HEK293T (cell line): Measurements from ENCODE around the gene GPR39.

Experiments
- CTCF ChIA-PET: fragments of 350-600 bp; formaldehyde crosslinking; extraction: SDS; loops from one replicate; lab custom pipeline; 2021; ENCODE audit warnings: antibody characterized with exemption, inconsistent platforms; lab: Yijun Ruan, JAX
- POLR2A ChIA-PET: fragments of 350-600 bp; formaldehyde crosslinking; extraction: SDS; loops from one replicate; lab custom pipeline; 2020; ENCODE audit warnings: antibody characterized with exemption, inconsistent platforms; lab: Yijun Ruan, JAX
- DNase-seq: peaks from one replicate; pipeline ENCODE4 v3.0.0; 2012; ENCODE audit warnings: mixed read lengths; ENCODE audit errors: extremely low spot score
- ARNT ChIP-seq: fragments of 450-650 bp; IDR thresholded peaks from 2 replicates; pipeline ENCODE4 v1.6.1; 2017; ENCODE audit warnings: mild to moderate bottlenecking
- BHLHE40 ChIP-seq: fragments of 450-650 bp; IDR thresholded peaks from 2 replicates; pipeline ENCODE4 v1.6.1; 2016; ENCODE audit warnings: mild to moderate bottlenecking, moderate library complexity, borderline replicate concordance
- CTBP1 ChIP-seq: fragments of 450-650 bp; IDR thresholded peaks from 2 replicates; pipeline ENCODE4 v1.6.1; 2016; ENCODE audit warnings: borderline replicate concordance
- ELF4 ChIP-seq: fragments of 450-650 bp; IDR thresholded peaks from 2 replicates; pipeline ENCODE4 v1.6.1; 2017; ENCODE audit warnings: antibody characterized with exemption
- FOXA1 ChIP-seq: fragments of 450-650 bp; IDR thresholded peaks from 2 replicates; pipeline ENCODE4 v1.6.1; 2016; ENCODE audit warnings: mild to moderate bottlenecking
- FOXK2 ChIP-seq: fragments of 450-650 bp; IDR thresholded peaks from 2 replicates; pipeline ENCODE4 v1.6.1; 2016; ENCODE audit warnings: mild to moderate bottlenecking
- FOXM1 ChIP-seq: fragments of 450-650 bp; IDR thresholded peaks from 2 replicates; pipeline ENCODE4 v1.6.1; 2017; ENCODE audit warnings: mild to moderate bottlenecking, borderline replicate concordance
- HDGF ChIP-seq: fragments of 450-650 bp; IDR thresholded peaks from 2 replicates; pipeline ENCODE4 v1.6.1; 2017; ENCODE audit warnings: antibody characterized with exemption, borderline replicate concordance
- L3MBTL2 ChIP-seq: fragments of 450-650 bp; conservative IDR thresholded peaks from 2 replicates; pipeline ENCODE4 v1.6.1; 2016; ENCODE audit warnings: mild to moderate bottlenecking
- LEF1 ChIP-seq: fragments of 450-650 bp; IDR thresholded peaks from 2 replicates; pipeline ENCODE4 v1.6.1; 2017; ENCODE audit warnings: mild to moderate bottlenecking, borderline replicate concordance
- NFRKB ChIP-seq: fragments of 450-650 bp; IDR thresholded peaks from 2 replicates; pipeline ENCODE4 v1.6.1; 2016; ENCODE audit warnings: mild to moderate bottlenecking, moderate library complexity
- SP1 ChIP-seq: fragments of 450-650 bp; IDR thresholded peaks from 2 replicates; pipeline ENCODE4 v1.6.1; 2017
- SUZ12 ChIP-seq: fragments of 450-650 bp; IDR thresholded peaks from 2 replicates; pipeline ENCODE4 v1.6.1; 2016; ENCODE audit warnings: mild to moderate bottlenecking
- TARDBP ChIP-seq: fragments of 450-650 bp; IDR thresholded peaks from 2 replicates; pipeline ENCODE4 v1.6.1; 2016
- ZNF384 ChIP-seq: fragments of 450-650 bp; IDR thresholded peaks from 2 replicates; pipeline ENCODE4 v1.6.1; 2016
- TF ChIP-seq, protein P1 (sequence below): fragments of 450-650 bp; IDR thresholded peaks from 2 replicates; pipeline ENCODE4 v1.6.1; 2016

The GPR39 gene

DNA sequence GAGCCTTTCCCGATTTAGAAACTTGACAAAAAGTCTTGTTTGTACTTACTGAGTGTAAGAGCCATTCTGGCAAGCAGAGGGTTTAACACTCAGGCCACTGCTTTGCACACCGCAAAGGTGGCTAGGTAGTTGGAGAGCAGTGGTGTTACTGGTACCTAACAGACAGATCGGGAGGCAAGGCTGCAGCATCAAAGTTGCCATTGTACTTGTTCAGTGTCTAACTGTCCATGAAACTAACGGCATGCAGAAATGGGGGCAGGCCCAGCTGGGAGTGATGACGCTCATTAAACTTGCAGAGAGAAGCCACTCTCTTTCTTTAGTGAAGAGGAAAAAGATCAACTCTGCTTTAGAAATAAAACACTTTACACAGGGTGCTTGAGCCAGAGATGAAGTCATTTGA lies 10.1 kb downstream of the GPR39 start:
- TF ChIP-seq BHLHE40 (no peak), ARNT (no peak), FOXM1 (no peak), ZNF384 (no peak), L3MBTL2 (no peak), CTBP1 (no peak), SP1 (no peak), TARDBP (no peak), LEF1 (no peak), ELF4 (no peak), SUZ12 (no peak), HDGF (no peak)
- TF ChIP-seq, protein P1, sequence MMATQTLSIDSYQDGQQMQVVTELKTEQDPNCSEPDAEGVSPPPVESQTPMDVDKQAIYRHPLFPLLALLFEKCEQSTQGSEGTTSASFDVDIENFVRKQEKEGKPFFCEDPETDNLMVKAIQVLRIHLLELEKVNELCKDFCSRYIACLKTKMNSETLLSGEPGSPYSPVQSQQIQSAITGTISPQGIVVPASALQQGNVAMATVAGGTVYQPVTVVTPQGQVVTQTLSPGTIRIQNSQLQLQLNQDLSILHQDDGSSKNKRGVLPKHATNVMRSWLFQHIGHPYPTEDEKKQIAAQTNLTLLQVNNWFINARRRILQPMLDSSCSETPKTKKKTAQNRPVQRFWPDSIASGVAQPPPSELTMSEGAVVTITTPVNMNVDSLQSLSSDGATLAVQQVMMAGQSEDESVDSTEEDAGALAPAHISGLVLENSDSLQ = no peak
- POLR2A ChIA-PET = no interaction called here
- CTCF ChIA-PET = no interaction called here
- DNase-seq = no peak

DNA sequence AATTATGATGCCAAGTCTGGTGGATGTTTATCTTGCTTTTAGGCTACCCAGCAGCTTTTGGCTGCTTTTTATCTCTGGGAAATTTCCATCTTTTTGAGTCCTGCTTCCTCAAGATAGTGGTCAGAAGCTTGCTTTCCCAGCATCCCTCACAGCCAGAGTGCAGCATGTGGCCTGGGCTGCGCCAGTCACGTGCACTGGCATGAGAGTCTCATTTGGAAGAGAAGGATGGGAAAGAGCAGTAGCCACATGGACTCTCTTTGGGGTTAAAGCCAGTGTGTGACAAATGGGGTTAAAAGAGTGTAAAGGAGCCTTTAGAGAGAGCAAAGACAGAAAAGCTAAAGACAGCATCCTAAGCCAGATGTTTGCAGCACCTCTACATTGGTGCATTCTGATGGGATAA lies 12.7 kb downstream of the GPR39 start:
- ChIA-PET CTCF (no interaction called here), POLR2A (no interaction called here)
- DNase-seq = no peak
- TF ChIP-seq HDGF (no peak), ELF4 (no peak), SP1 (no peak), SUZ12 (no peak), LEF1 (no peak), ZNF384 (no peak), BHLHE40 (no peak), FOXM1 (no peak), CTBP1 (no peak), FOXA1 (no peak), TARDBP (no peak), L3MBTL2 (no peak), NFRKB (no peak), FOXK2 (no peak), ARNT (no peak)
- TF ChIP-seq, protein P1 = no peak

DNA sequence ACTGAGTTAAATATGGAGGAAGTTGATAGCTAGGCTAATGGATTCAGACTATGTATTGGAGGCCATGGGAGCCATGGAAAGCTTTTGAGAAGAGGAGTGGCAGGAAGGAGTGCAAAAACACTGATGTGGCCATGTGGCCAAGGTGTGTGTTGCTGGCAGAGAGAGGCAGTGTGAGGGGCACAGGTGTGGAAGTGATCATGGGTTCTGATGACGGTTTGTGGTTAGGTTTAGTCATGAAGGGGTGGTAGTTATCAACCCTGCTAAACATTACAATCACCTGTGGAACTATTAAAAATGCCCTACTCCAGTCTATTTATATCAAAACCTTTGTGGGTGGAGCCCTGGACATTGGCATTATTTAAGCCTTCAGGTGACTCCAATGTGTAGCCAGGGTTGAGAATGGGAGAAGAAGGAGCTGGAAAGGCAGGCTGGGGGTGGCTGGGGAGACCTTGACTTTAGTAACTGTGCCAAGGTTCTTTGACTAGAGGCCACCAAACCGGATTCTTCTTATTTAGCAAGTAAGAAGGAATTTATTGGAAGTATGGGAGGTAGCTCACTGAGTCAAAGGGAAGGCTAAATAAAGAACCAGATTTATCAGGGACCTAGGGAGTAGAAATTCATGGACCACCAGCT lies 13.5 kb downstream of the GPR39 start:
- no peak for DNase-seq
- no peak for TF ChIP-seq HDGF
- ChIA-PET CTCF (no interaction called here), POLR2A (no interaction called here)

DNA sequence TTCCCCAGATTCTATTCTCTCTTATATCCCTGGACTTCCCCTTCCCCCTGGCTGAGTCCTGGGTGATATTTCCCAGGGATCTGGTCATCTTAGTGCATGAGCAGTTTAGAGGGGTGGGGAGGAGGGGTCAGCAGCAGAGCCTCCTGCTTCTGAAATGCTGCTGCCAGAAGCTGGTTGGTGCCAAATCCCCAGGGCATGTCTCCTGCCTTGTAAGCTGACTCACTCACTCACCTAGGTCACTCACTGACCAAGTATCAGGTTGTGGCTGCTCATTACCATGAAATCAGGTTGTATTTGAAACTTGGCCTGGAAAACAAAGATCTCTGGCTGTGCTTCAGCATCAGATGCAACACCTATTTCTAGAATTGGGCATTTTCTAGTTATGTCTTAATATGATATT lies 14.3 kb downstream of the GPR39 start:
- ChIA-PET POLR2A (no interaction called here), CTCF (no interaction called here)
- TF ChIP-seq, protein P1 = no peak
- TF ChIP-seq FOXA1 (no peak), ARNT (no peak)
- no peak for DNase-seq

DNA sequence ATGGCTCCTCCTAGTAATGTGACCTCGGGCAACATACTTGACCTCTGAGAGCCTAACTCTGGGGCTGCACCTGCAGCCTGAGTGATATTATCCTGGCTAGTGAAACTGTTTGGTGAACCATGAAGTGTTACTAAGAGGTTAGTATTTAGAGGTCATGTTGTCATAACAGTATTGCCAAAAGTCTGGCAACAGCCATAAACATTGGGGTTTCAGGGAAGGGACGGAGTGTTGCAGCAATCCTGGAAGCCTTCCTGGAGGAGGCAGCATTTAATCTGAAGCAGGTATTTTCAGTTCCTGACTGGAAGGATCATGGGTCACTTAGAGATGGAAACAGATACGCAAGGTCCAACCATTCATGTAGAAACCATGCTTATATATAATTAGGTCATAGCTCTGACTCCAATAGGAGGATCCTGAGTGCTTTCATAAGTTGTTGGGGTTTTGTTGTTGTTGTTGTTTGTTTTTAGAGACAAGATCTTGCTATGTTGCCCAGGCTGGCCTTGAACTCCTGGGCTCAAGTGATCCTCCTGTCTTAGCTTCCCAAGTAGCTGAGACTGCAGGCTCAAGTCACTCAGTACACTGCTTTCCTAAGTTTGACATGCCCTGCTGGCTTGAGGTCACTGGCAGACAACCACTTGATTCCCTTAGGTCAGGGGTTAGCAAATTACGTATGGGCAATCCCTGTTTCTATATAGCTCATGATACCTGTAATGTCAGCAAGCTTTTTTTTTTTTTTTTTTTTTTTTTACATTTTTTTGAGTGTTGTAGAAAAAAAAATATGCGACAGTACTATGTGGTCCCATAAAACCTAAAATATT lies 21.5 kb downstream of the GPR39 start:
- no peak for DNase-seq
- CTCF ChIA-PET = interaction anchor here (0.6 kb wide), 1 partner anchor 21 kb away, joined by 6 read pairs; no protein-coding TSS in a partner anchor
- TF ChIP-seq BHLHE40 (no peak), FOXA1 (no peak), SUZ12 (no peak), FOXK2 (no peak), HDGF (no peak), L3MBTL2 (no peak), LEF1 (no peak), SP1 (no peak), ELF4 (no peak), CTBP1 (no peak), NFRKB (no peak), ZNF384 (no peak), FOXM1 (no peak), TARDBP (no peak), ARNT (no peak)
- TF ChIP-seq, protein P1 = no peak
- POLR2A ChIA-PET = no interaction called here

DNA sequence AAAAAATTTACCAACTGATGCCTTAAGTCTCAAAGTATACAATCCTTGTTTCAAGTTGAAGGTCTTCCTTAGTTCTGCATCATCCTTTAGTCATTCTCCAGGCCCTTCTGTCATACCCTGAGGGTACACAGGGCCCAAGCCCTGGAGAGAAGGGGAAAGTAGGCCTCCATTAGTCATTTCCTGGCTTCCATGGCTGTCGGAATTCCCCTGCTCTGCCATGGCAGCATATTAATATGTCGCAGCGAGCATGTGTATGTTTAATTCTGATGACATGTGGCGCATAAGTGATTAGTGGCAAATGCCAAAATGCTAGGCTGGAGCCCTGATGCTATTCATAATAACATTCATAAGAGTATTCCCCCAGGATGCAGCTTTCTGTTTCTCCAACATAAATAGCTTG lies 22.1 kb downstream of the GPR39 start:
- no peak for DNase-seq
- ChIA-PET CTCF (no interaction called here), POLR2A (no interaction called here)
- TF ChIP-seq TARDBP = no peak
- TF ChIP-seq FOXK2 = no peak
- no peak for TF ChIP-seq ZNF384
- no peak for TF ChIP-seq ARNT
- no peak for TF ChIP-seq FOXA1
- TF ChIP-seq L3MBTL2 = no peak
- no peak for TF ChIP-seq NFRKB
- TF ChIP-seq BHLHE40 = no peak
